GM19193 (cell line): ENCODE data around the gene IRF5.

ENCODE experiments used
- POLR2A ChIP-seq: IDR thresholded peaks from 4 replicates; pipeline ENCODE4 v1.6.1; 2011; ENCODE audit not compliant: insufficient read depth, insufficient read length; ENCODE audit errors: extremely low read depth

The IRF5 gene

DNA sequence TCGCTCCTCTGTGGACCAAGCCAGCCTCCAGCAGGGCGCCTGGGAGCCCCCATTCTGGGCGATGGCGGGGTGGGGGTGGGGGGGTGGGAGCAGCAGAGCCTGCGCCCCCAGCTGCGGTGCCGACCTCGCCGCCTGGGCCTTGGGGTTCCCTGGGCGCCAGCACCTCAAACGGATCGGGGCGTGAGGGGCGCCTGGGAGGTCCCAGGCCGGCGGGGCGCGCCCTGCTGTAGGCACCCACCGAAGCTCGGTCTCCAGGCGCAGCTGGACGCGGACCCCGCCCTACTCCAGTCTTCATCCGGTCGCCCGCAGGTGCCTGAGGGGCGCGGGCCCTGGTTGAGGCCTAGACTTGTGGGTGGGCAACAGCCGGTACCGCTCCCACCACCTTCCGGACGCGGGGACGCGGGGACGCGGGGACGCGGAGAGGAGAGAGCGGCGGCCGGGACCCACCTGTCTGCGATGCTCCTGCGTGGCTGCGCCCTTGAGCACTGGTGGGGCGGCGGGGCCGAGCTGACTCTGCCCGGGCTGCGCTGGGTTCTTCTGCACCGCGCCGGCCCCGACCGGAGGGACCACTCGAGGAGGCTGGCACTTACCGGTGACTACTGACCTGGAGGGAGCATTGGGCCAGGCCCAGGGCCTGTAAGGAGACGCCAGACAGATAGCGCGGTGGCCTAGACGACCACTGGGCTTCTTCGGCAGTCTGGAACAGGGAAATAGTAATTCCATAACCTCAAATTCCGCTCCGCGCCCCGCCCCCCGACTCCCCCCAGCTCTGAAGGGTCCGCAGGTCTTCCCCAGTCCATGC, 21.7 kb upstream of the IRF5 start:
- no peak for TF ChIP-seq POLR2A

DNA sequence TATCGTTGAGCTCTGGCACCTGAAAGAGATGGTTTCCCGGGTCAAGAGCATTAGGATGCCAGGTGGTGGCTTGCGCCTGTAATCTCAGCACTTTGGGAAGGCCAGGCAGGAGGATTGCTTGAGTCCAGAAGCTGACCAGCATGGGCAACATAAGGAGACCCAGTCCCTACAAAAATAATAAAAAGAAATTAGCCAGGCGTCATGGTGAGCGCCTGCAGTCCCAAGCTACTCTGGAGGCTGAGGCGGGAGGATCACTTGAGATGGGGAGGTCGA, 21.1 kb upstream of the IRF5 start:
- TF ChIP-seq POLR2A, result no peak

DNA sequence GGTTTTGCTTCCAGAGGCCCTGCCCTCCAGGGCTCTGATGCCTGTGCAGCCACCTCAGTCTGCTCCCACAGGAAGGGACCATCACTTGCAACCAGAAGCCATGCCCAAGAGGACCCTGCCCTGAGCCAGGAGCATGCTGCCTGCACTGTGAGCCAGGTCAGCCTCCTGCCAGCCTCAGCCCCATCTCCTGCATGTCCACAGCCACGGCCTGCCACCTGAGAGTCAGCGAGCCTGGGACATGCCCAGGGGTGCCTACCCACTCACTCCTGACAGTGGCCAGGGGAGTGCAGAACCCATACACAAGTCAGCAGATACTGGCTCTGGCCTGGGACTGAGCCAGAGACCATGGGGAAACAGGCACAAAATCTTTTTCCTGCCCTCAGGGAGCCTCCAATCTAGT, 20.6 kb upstream of the IRF5 start:
- TF ChIP-seq POLR2A, result no peak

DNA sequence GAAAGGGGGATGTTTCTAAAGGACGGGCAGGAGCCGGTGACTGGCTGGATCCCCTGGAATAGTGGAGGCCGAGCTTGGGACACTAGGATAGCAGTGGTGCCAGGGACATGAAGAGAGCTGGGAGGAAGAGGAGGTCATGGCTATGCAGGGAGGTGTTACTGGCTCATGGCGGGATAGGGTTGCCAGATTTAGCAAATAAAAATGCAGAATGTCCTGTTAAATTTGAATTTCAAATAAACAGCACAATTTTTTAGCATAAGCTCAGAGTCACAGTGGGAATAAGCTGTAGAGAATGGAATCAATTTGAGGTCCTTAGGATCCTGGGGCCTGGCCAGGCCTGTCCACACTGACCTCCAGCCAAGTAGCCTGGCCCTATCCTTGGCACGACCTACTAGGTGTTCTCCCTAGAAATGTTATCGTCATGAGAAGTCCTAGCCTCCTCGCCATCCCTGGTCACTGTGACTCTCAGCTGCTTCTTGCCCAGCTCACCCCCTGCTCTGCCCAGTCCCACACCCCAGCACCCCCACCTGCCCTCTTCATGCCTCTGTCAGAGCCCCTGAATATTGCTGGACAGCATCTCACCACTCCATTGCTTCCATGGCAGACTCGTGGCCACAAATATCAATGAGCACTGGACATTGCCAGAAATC, 19.6 kb upstream of the IRF5 start:
- no peak for TF ChIP-seq POLR2A

DNA sequence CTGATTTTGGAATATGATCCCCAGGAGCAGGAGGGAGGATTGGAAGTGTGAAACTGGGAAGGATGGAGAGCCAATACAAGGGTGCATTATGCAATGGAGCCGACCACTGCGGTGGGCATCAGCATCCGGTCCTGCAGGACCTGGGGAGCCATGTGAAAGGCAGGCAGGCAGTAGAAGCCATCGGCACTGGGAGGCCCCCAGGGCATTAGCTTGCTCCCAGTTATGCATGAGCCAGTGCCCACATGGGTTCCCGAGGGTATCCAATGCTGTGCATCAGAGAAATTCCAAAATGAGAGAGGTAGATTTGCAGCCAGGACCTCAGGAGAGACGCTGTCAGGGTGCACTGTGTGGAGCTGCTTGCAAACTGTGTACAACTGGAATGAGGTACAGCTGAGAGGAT, 18.5 kb upstream of the IRF5 start:
- TF ChIP-seq POLR2A, result no peak

DNA sequence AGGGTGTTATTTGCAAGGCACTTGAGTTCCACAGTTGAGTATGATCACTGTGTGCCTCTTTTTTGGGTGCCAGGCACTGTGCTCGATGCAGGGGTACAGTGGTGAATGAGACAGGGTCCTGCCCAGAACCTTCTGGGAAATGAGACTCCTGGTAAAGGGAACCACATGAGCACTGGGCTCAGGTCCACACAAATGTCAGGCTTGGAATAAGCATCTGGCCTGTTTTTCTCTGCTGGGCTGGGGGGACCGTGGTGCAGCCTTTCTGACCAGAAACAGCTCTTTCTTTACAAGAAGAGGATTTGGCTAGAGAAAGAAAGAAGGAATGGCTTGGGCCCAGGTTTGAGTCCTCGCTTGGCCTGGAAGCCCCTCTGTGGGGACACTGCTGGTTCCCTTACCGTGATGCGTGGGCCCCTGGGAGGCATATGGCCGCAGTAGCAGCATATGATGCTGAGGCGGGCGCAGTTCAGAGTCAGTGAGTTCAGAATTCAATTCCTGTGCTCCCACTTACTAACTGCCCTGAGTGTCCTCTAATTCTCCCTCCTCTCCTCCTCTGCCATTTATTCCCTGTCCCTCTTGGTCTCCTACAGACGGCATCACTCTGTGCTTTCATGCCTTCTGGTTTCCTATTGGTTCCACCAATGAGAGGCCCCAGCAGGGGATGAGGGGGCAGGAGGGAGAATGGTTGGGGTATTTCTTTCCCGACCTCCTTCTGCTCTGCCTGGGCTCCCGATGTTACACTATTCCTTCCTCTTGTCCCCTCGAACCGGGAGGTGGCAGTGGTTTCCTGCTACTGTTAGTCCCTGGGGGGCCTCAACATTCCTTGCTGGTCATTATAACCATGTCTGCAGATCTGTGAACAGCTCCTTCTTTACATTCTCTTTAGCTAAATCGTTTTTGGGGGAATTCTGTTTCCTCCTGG, 17.6 kb upstream of the IRF5 start:
- no peak for TF ChIP-seq POLR2A

DNA sequence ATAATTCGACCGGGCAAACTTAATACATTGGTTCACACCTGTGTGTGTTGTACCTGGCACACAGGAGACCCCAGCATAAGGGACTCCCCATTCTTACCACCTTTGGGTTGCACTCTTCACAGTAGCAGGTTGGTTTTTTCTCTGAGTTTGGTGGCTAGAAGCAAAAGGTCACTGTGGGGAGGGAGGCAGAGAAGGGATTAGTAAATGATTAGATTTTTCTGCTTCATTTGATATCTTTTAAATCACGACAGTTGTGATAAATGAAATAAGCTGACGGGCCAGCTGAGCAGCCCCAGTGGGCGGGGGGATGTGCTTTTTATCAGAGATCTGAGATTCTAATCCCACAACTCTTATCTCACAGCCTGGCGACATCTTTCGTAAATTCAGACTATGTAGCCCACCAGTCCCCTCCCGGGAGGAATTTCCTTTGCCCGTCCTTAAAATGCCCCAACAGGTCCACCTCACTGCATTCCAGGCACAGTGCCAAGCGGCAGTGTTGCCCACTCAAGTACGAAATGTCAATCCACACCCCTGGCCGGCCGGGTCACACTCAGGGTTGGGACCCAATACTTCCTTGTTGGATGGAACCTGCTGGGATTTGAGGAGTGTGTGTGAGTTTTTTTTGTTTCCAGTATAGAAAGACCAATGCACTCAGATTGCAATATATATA, 16.7 kb upstream of the IRF5 start:
- no peak for TF ChIP-seq POLR2A

DNA sequence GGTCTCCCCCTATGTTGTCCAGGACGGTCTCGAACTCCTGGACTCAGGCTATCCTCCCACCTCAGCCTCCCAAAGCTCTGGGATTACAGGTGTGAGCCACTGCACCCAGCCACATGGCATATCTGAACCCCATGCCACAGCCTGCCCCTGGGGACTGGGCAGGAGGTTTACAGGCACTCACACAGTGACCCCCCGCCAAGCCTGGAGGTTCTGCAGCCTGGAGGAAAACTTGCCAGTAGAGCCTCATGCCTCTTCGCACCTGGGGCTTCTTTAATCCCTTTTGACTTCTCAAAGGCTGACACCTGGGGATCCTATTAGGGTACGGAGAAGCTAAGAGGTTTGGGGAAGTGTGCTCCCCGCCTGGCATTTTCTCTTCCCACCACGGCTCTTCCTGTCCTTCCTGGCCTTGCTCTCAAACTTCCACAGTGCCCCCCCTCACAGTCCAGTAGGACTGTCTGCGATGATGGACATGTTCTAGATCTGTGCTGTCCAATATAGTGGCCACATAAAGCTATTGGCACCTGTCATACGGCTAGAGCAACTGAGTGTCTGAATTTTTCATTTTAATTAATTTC, 15.8 kb upstream of the IRF5 start:
- TF ChIP-seq POLR2A, result no peak

DNA sequence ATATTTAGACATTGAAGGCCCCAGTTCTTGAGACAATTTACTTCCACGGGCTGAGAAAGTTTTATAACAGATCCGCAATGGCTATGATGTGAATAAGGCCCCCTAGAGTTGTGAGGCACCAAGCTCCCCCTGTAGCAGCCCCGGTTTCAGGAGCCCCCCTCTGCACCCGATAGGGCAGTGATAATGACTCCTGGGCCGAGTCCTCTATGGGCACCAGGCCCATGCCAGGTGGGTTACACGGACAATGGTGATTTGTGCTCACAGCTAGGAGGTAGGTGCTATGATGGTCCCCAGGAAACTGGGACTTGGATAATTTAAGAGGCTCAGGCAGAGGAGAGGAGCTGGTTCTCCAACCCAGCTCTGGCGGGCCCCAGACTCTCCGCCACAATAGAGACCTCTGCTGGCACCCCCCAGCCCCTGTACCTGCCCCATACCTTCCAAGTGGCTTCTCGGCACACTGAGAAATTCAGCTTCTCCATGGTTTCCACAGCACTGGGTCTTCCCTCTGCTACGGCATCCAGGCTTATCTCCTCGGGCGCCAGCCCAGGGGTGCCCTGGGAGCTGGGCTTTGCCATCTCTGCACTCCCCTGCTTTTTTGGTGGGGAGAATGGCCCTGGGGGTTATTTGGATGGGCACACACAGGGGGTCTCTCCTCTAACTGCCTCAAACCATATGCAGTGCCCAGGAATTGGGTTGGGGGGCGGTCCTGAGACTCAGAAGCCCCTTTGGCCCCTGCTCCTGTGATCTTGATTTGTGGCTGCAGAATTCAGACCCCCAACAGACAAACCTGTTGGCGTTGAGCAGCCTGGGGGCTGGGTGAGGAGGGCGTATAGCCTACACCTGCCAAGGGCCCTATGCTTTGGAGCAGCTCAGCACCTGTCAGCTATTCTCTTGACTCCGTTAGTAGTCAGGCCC, 15.0 kb upstream of the IRF5 start:
- TF ChIP-seq POLR2A, result no peak

DNA sequence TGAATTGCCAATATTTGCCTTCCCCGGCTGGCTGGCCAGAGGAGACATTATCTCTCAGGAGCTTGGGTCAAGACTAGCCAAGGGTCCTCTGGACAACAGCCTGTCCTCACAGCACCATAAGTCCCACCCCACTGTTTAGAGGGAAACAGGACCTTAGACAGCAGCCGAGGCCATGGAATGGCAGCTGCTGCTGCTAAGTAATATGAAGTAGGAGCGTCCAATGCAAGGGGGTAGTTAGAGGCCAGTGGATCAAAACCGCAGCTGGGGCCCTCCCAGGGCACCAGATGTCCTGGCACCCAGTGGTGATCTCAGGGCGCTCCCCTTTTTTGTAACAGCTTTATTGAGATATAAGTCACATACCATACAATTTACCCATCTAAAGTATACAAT, 14.3 kb upstream of the IRF5 start:
- no peak for TF ChIP-seq POLR2A

DNA sequence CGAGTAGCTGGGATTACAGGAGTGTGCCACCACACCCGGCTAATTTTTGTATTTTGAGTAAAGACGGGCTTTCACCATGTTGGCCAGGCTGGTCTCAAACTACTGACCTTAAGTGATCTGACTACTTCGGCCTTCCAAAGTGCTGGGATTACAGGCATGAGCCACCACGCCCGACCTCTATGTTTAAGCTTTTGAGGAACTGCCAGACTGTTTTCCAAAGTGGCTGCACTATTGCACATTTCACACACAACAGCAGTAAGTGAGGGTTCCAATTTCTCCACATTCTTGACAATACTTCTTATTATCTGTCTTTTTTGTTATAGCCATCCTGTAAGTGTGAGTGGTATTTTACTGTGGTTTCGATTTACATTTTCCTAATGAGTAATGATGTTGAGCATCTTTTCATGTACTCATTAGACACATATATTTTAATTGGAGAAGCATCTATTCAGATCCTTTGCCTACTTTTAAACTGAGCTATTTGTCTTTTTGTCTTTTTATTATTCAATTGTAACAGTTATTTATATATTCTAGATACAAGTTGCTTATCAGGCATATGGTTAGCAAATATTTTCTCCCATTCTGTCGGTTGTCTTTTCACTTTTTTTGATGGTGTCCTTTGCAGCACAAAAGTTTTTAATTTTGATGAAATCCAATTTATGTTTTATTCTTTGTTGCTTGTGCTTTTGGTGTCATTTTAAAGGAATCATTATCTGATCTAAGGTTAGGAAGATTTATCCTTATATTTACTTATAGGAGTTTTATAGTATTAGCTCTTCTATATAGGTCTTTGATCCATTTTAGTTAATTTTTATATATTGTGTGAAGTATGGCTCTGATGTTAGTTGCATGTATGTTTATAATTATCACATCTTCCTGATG, 12.8 kb upstream of the IRF5 start:
- TF ChIP-seq POLR2A, result no peak

DNA sequence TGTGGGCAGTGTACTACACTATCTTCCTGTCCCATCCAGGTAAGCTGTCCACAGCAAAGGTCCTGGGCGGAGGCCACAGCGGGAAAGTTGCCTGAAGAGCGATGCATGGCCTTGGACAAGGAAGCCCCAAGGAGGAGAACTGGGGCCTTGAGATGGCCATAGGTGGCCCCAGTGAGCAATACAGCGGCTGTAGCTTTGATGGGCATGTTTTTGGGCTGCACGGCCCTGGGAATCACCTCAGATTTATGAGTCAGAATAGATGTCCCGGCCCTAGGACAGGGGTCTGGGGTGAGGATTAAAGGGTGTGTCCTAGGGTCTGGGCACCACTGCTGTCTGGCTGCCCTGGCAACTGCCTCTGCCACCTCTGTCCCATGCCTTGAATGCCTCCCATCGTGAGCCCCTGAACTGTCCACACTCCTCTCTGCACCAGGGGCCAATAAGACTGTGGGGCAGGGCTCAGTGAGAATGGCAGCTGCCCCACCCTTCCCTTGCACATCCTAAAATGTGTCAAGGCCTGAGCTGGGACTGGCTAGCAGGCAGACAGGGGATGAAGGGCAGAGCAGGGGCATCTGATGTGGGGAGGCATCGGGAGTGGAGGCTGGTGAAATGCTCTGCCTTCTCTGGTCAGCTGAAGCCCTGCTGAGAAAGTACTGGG, 9.4 kb upstream of the IRF5 start:
- TF ChIP-seq POLR2A, result no peak
